Esophagus (tissue), 2 donors: Measurements from ENCODE around the gene METTL25B. TPM values are rescaled to one million over a fixed set of nuclear protein-coding genes. Genes with fewer than 3 reads are reported as not detected.
A peak's percentile ranks its signal among the peaks of the same experiment; 100 is the strongest.

Source experiments
- H3K27ac ChIP-seq, 2 donors: one replicate each; pipeline ENCODE4 v1.5.1; 2013; ENCODE audit warnings: low read depth in 2 of 2, mild to moderate bottlenecking in 2 of 2, inconsistent platforms in 1 of 2, low read length in 1 of 2, moderate library complexity in 1 of 2
- H3K27me3 ChIP-seq, 2 donors: one replicate each; pipeline ENCODE4 v1.6.1; 2013; ENCODE audit warnings: low read length in 2 of 2, control low read depth in 1 of 2, mild to moderate bottlenecking in 1 of 2; ENCODE audit not compliant: insufficient read depth in 2 of 2, control insufficient read depth in 1 of 2
- H3K36me3 ChIP-seq, 2 donors: one replicate each; pipeline ENCODE4 v1.6.1; 2013; ENCODE audit warnings: low read length in 1 of 2; ENCODE audit not compliant: control insufficient read depth in 2 of 2, insufficient read depth in 2 of 2
- H3K4me1 ChIP-seq, 2 donors: one replicate each; pipeline ENCODE4 v1.6.1; 2013; ENCODE audit warnings: low read length in 1 of 2; ENCODE audit not compliant: control insufficient read depth in 2 of 2, insufficient read depth in 2 of 2
- H3K4me3 ChIP-seq, 2 donors: one replicate each; pipeline ENCODE4 v1.5.1; 2013; ENCODE audit warnings: low read length in 2 of 2, mild to moderate bottlenecking in 2 of 2, low read depth in 1 of 2, moderate library complexity in 1 of 2
- H3K9me3 ChIP-seq, 2 donors: one replicate each; pipeline ENCODE4 v1.6.1; 2013; ENCODE audit warnings: mild to moderate bottlenecking in 2 of 2, low read depth in 1 of 2, low read length in 1 of 2, moderate library complexity in 1 of 2; ENCODE audit not compliant: control insufficient read depth in 2 of 2, insufficient read depth in 1 of 2
- WGBS, 2 donors: extraction: QIAGEN DNeasy Blood & Tissue Kit; methylation state at CpG; one replicate each; pipeline ENCODE4 v1.1.7; 2013; 5-methylcytosine and 5-hydroxymethylcytosine counted together
- polyA plus RNA-seq, 2 donors: library from polyadenylated mRNA; stranded (reverse); fragments of 200-250 nt; gene quantifications; one replicate each; pipeline ENCODE4 v1.2.3, GENCODE V29; 2013
- donor health status: healthy with polysubstance abuse.
- donor health status: Bipolar disorder and iron deficiency.

METTL25B gene
- polyA plus RNA-seq, 2 donors = 18.5 to 38.3 TPM

DNA sequence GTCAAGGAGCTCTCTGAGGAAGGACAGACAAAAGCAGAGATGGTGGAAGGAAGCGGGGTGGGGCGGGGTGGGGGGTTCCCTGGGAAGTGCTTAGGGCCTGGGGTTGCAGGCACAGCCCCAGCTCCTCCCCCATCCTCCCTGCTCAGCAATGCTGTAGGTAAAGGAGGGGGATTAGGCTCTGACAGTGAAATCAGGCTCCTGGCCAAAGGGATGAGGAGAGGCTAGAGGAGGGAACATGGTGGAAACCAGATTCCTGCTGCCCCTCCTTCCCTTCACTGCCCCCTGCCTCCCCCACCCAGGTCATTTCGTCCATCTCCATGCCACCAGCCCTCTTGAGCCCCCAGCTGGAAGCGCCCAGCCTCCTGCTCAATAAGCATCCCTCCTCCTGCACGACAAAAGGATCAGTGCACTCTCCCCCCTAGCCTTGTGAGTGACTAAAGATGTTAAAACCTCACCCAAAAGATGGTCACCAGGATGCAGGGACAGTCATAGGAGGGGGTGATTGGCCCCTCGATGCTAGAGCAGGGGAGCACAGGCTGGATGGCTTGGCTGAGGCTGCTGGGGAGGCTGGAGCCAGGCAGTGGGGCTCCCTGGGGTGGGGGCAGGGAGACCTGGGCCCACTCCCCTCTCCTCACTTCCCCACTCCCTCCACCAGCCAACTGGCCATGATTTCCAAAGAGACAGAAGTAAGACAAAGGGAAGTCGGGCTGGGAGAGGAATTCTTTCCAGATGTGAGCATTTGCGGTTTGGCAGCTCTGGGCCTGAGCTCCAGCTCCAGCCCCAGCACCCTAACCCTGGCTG is 20.7 kb upstream of the METTL25B start:
- 48 to 51% methylated on average over 8 of the region's 8 CpGs for WGBS, 2 donors
- Histone ChIP-seq H3K27me3 (no peaks in the 10 kb centered on the region), H3K27ac (peak overlapping the region; percentile 65 to 87), H3K4me3 (no peak overlapping the region), H3K36me3 (no peaks in the 10 kb centered on the region), H3K9me3 (no peaks in the 10 kb centered on the region), H3K4me1 (peaks cover 10 to 47% of the 10 kb centered on the region in 2 donors)

DNA sequence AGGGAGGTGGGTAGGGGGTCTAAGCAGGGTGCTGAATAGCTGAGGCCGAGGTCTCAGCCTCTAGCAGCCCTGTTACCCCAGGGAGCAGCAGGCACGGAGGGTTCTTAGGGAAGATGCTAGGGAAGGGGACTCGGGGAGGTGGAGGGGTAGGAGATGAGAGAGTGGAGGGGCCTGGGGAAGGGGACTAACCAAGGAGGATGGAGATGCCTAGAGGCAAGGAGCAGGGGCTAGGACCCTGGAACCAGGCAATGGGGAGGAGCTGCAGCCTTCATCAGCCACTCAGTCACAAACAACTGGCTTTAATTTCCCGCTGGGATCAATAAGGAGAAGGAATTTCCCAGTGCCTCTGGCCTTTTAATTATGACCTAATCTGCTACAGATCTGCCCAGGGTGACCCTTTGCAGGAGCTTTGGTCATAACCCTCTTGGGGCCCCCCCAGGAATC is 20.0 kb upstream of the METTL25B start:
- no peaks in the 10 kb centered on the region for H3K9me3 ChIP-seq
- H3K27ac ChIP-seq = peak overlapping the region; percentile 16 to 50
- WGBS, 2 donors = 38 to 56% methylated on average over 4 of the region's 4 CpGs
- no peak overlapping the region for H3K4me3 ChIP-seq
- no peaks in the 10 kb centered on the region for H3K36me3 ChIP-seq
- peaks cover 10 to 47% of the 10 kb centered on the region in 2 donors for H3K4me1 ChIP-seq
- no peaks in the 10 kb centered on the region for H3K27me3 ChIP-seq

DNA sequence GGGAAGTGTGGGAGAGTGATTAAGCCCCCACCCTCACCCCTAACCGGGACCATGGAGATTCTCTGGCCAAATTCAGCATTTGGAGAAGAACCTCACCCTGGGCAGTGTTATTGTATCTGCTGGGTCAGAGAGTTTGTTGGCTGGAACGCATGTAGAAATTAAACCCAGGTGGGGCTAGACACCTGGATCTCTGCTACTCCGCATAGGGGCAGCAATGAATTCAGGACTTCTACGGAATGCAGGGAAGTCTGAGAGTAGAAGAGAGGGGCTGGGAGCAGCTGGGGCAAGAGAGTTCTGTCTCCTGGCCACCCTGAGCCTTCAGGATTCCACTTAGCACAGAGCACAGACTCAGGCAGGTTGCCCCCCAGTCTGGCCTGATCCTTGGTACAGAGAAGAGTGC is 19.2 kb upstream of the METTL25B start:
- H3K9me3 ChIP-seq = no peaks in the 10 kb centered on the region
- H3K4me1 ChIP-seq = peaks cover 10 to 42% of the 10 kb centered on the region in 2 donors
- WGBS, 2 donors = 45 to 54% methylated on average over 4 of the region's 4 CpGs
- peak overlapping the region; percentile 38 to 86 for H3K27ac ChIP-seq
- H3K4me3 ChIP-seq = no peak overlapping the region
- H3K27me3 ChIP-seq = no peaks in the 10 kb centered on the region
- no peaks in the 10 kb centered on the region for H3K36me3 ChIP-seq

- Histone ChIP-seq H3K4me1 (peaks cover 10 to 36% of the 10 kb centered on the region in 2 donors), H3K27ac (peak overlapping the region; percentile 38 to 86), H3K4me3 (no peak overlapping the region), H3K36me3 (no peaks in the 10 kb centered on the region), H3K9me3 (no peaks in the 10 kb centered on the region), H3K27me3 (no peaks in the 10 kb centered on the region)
- 29 to 41% methylated on average over 9 to 11 of the region's 11 CpGs for WGBS, 2 donors
These were observed 18.3 kb upstream of the METTL25B start for GRCh38 chr1:156709757-156710489.

GRCh38 chr1:156711011-156711817 is 17.1 kb upstream of the METTL25B start:
- H3K4me3 ChIP-seq = no peak overlapping the region
- H3K27me3 ChIP-seq = no peaks in the 10 kb centered on the region
- H3K4me1 ChIP-seq = peaks cover 6 to 32% of the 10 kb centered on the region in 2 donors
- 60 to 69% methylated on average over 9 of the region's 9 CpGs for WGBS, 2 donors
- no peaks in the 10 kb centered on the region for H3K36me3 ChIP-seq
- H3K27ac ChIP-seq = peak overlapping the region in 1 of 2 donors; percentile 86
- no peaks in the 10 kb centered on the region for H3K9me3 ChIP-seq

- H3K36me3 ChIP-seq = no peaks in the 10 kb centered on the region
- 34% methylated on average over 3 of the region's 3 CpGs for WGBS, 2 donors
- no peaks in the 10 kb centered on the region for H3K9me3 ChIP-seq
- H3K4me3 ChIP-seq = no peak overlapping the region
- H3K27me3 ChIP-seq = no peaks in the 10 kb centered on the region
- peaks cover 6 to 25% of the 10 kb centered on the region in 2 donors for H3K4me1 ChIP-seq
- H3K27ac ChIP-seq = peak overlapping the region; percentile 77 to 83
These were observed 15.6 kb upstream of the METTL25B start for GRCh38 chr1:156712626-156713025.

DNA sequence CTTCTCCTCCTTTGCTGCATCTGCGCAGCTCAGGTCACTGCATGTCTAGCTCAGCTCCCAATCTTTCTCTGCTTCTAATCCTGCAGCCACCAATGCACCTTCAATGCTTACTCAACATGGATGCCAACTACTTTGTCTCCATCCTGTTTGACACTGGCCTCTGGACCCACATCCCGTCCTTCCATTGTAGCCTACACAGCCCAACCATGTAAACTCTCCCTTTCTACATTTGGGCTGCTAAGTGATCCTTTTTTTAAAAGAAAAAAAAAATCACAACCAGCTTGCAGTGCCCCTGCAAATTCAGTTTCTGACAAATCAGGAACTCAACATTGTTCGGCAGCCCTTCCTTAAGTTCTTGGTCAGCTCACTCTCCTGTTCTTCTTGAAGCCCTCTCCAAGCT is 13.4 kb upstream of the METTL25B start:
- Histone ChIP-seq H3K36me3 (no peaks in the 10 kb centered on the region), H3K27ac (no peak overlapping the region), H3K4me3 (no peak overlapping the region), H3K9me3 (no peaks in the 10 kb centered on the region), H3K27me3 (no peaks in the 10 kb centered on the region), H3K4me1 (peaks cover 3 to 12% of the 10 kb centered on the region in 2 donors)
- WGBS, 2 donors = 78 to 82% methylated on average over 3 of the region's 3 CpGs

GRCh38 chr1:156717351-156717750 is 10.9 kb upstream of the METTL25B start:
- Histone ChIP-seq H3K27me3 (no peaks in the 10 kb centered on the region), H3K36me3 (peaks cover 8 to 9% of the 10 kb centered on the region in 2 donors), H3K27ac (no peak overlapping the region), H3K4me1 (peaks cover 0 to 1% of the 10 kb centered on the region in 2 donors), H3K9me3 (no peaks in the 10 kb centered on the region), H3K4me3 (no peak overlapping the region)
- 64 to 77% methylated on average over 4 of the region's 4 CpGs for WGBS, 2 donors

DNA sequence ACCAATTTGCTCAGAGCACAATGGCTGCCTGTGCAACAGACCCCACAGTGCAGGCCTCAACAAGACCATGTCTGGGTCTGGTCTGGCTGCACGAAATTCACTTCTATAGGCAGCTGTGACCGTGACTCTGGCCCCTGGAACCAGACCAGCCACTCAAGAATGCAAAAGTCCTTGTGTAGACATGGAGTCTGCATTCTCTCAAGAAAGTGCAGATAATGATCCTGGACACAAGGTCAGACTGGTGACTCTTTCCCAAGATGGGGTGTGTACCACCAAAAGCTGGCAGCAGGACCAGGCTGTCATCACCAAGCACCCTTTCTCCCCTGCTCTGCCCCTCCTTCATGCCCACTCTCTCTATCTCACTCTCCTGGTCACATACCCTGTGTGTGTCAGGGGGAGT is 7.1 kb upstream of the METTL25B start:
- Histone ChIP-seq H3K36me3 (peaks cover 19 to 26% of the 10 kb centered on the region in 2 donors), H3K4me3 (no peak overlapping the region), H3K4me1 (peaks cover 0 to 8% of the 10 kb centered on the region in 2 donors), H3K9me3 (no peaks in the 10 kb centered on the region), H3K27me3 (no peaks in the 10 kb centered on the region), H3K27ac (no peak overlapping the region)
- WGBS, 2 donors = 76 to 87% methylated on average over 2 of the region's 2 CpGs
